A375 (cell line): Measurements from ENCODE around the gene INTS11. TPM values are rescaled to one million over a fixed set of nuclear protein-coding genes. Genes with fewer than 3 reads are reported as not detected.

Experiments used
- small RNA-seq: library from RNA; depleted of rRNA; stranded (forward); fragments of <200 nt; gene quantifications from one replicate; pipeline ENCODE3, GENCODE V24; 2014
- total RNA-seq: library from RNA; depleted of rRNA; stranded (reverse); fragments of >200 nt; shearing (Covaris generic); gene quantifications from 2 replicates; pipeline ENCODE4 v1.2.3, GENCODE V29; 2014; rRNA removed

INTS11 gene
- 138 and 141 TPM in 2 replicates for total RNA-seq

GRCh38 chr1:1324524-1325287 lies at the start of gene INTS11, which contains the start of gene CPTP:
TSS of gene INTS11 (minus strand) at chr1:1324660. CDS start at chr1:1324608, 52 bp downstream.
TSS of gene CPTP (plus strand) at chr1:1324802. CDS start at chr1:1326911, 2,109 bp downstream.

GRCh38 chr1:1358433-1359271 lies 34.2 kb upstream of the INTS11 start, which contains the start of gene MXRA8:
TSS of gene MXRA8 (minus strand) at chr1:1358555. CDS start at chr1:1358504, 51 bp downstream.

GRCh38 chr1:1349256-1350012 lies 25.0 kb upstream of the INTS11 start, which contains the start of gene DVL1:
TSS of gene DVL1 (minus strand) at chr1:1349418. CDS start at chr1:1349065, 353 bp downstream.

GRCh38 chr1:1331068-1331965 lies 6.9 kb upstream of the INTS11 start, which contains the start of gene TAS1R3:
TSS of gene TAS1R3 (plus strand) at chr1:1331280. CDS start at chr1:1331346, 66 bp downstream.

GRCh38 chr1:1307923-1308755 lies 16.3 kb downstream of the INTS11 start, which contains the start of the genes ACAP3 and PUSL1:
TSS of gene ACAP3 (minus strand) at chr1:1307930. CDS start at chr1:1307815, 115 bp downstream.
TSS of gene PUSL1 (plus strand) at chr1:1308597. CDS start at chr1:1308644, 47 bp downstream.

GRCh38 chr1:1273512-1274298 lies 50.8 kb downstream of the INTS11 start, which contains the start of gene UBE2J2:
TSS of gene UBE2J2 (minus strand) at chr1:1273854. CDS start at chr1:1267992, 5,862 bp downstream.

Small RNA genes within 50 kb of the gene (small RNA-seq; reads per million reads assigned to genes)
- gene MIR6726, result not detected

Other genes with a start within 250 kb of the INTS11 start
- 20.3 and 23.0 TPM in 2 replicates for gene C1orf159, start 208.6 kb downstream of the INTS11 start, total RNA-seq
- not detected in 2 replicates for gene TTLL10, start 150.8 kb downstream of the INTS11 start, total RNA-seq
- gene TNFRSF18, start 118.1 kb downstream of the INTS11 start, total RNA-seq, result not detected in 2 replicates
- not detected in 2 replicates for gene TNFRSF4, start 110.5 kb downstream of the INTS11 start, total RNA-seq
- gene SDF4, start 92.7 kb downstream of the INTS11 start, total RNA-seq, result 86.0 and 88.9 TPM in 2 replicates
- gene B3GALT6, start 92.4 kb downstream of the INTS11 start, total RNA-seq, result 28.7 and 31.5 TPM in 2 replicates
- 2.5 and 7.0 TPM in 2 replicates for gene C1QTNF12, start 77.9 kb downstream of the INTS11 start, total RNA-seq
- 97.6 and 120 TPM in 2 replicates for gene UBE2J2, start 50.8 kb downstream of the INTS11 start, total RNA-seq
- gene SCNN1D, start 44.2 kb downstream of the INTS11 start, total RNA-seq, result 1.2 and 2.1 TPM in 2 replicates
- gene ACAP3, start 16.7 kb downstream of the INTS11 start, total RNA-seq, result 30.1 and 39.1 TPM in 2 replicates
- gene PUSL1, start 16.1 kb downstream of the INTS11 start, total RNA-seq, result 34.9 and 47.2 TPM in 2 replicates
- 18.9 and 23.5 TPM in 2 replicates for gene CPTP, start 142 bp upstream of the INTS11 start, total RNA-seq
- gene TAS1R3, start 6.6 kb upstream of the INTS11 start, total RNA-seq, result 0.30 and 0.56 TPM in 2 replicates
- gene DVL1, start 24.8 kb upstream of the INTS11 start, total RNA-seq, result 115 TPM in 2 replicates
- gene MXRA8, start 33.9 kb upstream of the INTS11 start, total RNA-seq, result 0.77 TPM in 1 of 2 replicates, not detected in the other
- gene AURKAIP1, start 50.5 kb upstream of the INTS11 start, total RNA-seq, result 307 and 311 TPM in 2 replicates
- 221 and 241 TPM in 2 replicates for gene CCNL2, start 74.7 kb upstream of the INTS11 start, total RNA-seq
- 286 and 336 TPM in 2 replicates for gene MRPL20, start 82.6 kb upstream of the INTS11 start, total RNA-seq
- gene ANKRD65, start 96.6 kb upstream of the INTS11 start, total RNA-seq, result not detected in 2 replicates
- gene VWA1, start 111.0 kb upstream of the INTS11 start, total RNA-seq, result 1.9 and 4.9 TPM in 2 replicates
- not detected in 2 replicates for gene ATAD3C, start 125.0 kb upstream of the INTS11 start, total RNA-seq
- 52.9 and 59.0 TPM in 2 replicates for gene ATAD3B, start 147.1 kb upstream of the INTS11 start, total RNA-seq
- 102 and 114 TPM in 2 replicates for gene ATAD3A, start 187.5 kb upstream of the INTS11 start, total RNA-seq
- gene TMEM240, start 216.0 kb upstream of the INTS11 start, total RNA-seq, result 0.27 TPM in 1 of 2 replicates, not detected in the other